Stimulated activated CD8-positive, alpha-beta memory T cell treated with anti-CD3 and anti-CD28 coated beads, Interleukin-15, amount 100 ng/mL, for 4 hours (primary cell): ENCODE results near the gene EIF1AX.
"Not testable (repeated sequence)": the region's sequence is repeated elsewhere in the genome, so short reads cannot be mapped to it uniquely, and the experiment has no call there.

ENCODE experiments used
- DNase-seq, 2 donors: peaks; one replicate each; pipeline ENCODE4 v3.0.0-alpha.2; 2020; ENCODE audit warnings: low read depth in 2 of 2

EIF1AX gene

GRCh38 chrX:20127440-20127839 lies 14.2 kb downstream of the EIF1AX start:
- not testable (repeated sequence) for DNase-seq

GRCh38 chrX:20126833-20127232 lies 14.8 kb downstream of the EIF1AX start:
- not testable (repeated sequence) for DNase-seq

- no peak for DNase-seq
Observed at GRCh38 chrX:20124964-20125363, 16.7 kb downstream of the EIF1AX start.

- no peak for DNase-seq
Observed at GRCh38 chrX:20118065-20118824, 23.4 kb downstream of the EIF1AX start.

GRCh38 chrX:20116577-20117240 lies 24.9 kb downstream of the EIF1AX start, which contains the start of gene MAP7D2:
Gene MAP7D2 (minus strand): TSS chrX:20116907. CDS start chrX:20116879, 28 bp downstream.
- no peak for DNase-seq

- no peak for DNase-seq
Observed at GRCh38 chrX:20116087-20116576, 25.5 kb downstream of the EIF1AX start.

GRCh38 chrX:20112022-20112774 lies 29.4 kb downstream of the EIF1AX start:
- DNase-seq = no peak

- DNase-seq = no peak
Observed at GRCh38 chrX:20111271-20111670, 30.4 kb downstream of the EIF1AX start.

GRCh38 chrX:20101934-20102581 lies 39.6 kb downstream of the EIF1AX start:
- no peak for DNase-seq

GRCh38 chrX:20091499-20091898 lies 50.1 kb downstream of the EIF1AX start:
- DNase-seq = no peak

GRCh38 chrX:20089845-20090244 lies 51.8 kb downstream of the EIF1AX start:
- no peak for DNase-seq

- no peak for DNase-seq
Observed at GRCh38 chrX:20080277-20080676, 61.4 kb downstream of the EIF1AX start.
